Measurements from ENCODE around the gene ACSS3. TPM values are rescaled to one million over a fixed set of nuclear protein-coding genes. Genes with fewer than 3 reads are reported as not detected.

ACSS3 gene
- total and polyA plus RNA-seq, 9 of the 15 experiments (the other 6 are each of a cell fraction or from before 2014, with no cell fraction given), result 0.40 TPM; not detected in 8

DNA sequence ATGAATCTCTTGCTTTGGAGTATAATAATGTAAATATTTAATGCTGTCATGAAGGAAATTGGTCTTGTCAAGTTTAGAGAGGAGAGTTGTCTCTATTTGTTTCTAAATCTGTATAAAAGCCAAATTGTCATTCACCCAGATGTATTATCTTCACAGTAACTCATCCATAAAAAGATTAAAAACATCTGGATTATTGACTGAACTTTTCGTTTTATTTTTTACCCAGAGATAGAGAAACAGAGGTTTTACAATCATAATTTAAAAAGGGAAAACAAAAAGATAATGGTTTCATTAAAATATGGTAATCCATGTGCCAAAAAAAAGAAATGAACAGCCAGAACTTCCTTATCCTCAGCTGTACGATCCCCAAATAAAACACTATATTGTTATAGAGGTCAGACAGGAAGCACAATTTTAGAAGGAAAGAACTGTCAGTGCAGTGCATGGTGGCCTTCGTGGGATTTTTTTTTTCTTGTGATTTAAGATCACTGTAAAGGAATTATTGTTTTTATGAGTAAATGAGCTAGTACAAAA, 125.9 kb downstream of the ACSS3 start (continued):
- no peak for TF ChIP-seq ZFX (CRISPR knock-in tag; IDR thresholded peaks at IDR 0.05)

DNA sequence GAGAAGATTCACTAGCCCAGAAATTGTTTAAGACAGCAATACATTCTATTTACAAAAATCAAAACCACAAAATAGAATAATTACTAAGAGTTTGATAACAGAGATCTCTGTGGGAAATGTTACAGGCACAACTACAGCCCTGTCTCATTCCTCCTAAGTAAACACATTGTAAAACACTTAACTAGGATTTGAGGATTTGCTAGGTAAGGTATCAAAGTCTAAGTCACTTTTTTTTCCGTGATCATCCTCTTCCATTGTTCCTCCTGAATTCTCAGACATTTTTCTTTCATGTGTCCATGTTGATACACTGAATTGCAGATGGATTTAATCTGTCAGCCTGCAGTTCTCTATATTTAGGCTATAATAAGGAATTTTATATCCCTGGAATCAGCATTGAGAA, 127.5 kb downstream of the ACSS3 start:
- FAIRE-seq, result no peak
- WGBS (ENCODE audit: insufficient coverage, low coverage, missing lambda C conversion rate), result 0% methylated on average over 1 of the region's 1 CpG
- CTCF ChIA-PET (ENCODE audit: low intra/inter-chr PET ratio), result no interaction called here

More for the DNA sequence above, 127.5 kb downstream of the ACSS3 start:
- in situ Hi-C loops (cut with MboI) (no loop called here), intact Hi-C loops (cut with micrococcal nuclease) (no loop called here)
- POLR2A ChIA-PET, result no interaction called here
- Histone ChIP-seq H3K9me1 (ENCODE audit: control insufficient read depth, insufficient read depth, low read length) (no peaks in the 10 kb centered on the region), H3K79me2 (ENCODE audit: control insufficient read depth, insufficient read depth, low read length) (no peaks in the 10 kb centered on the region), H3K9me3 (replicated peaks; ENCODE audit: control insufficient read depth, insufficient read depth, low read depth, low read length) (no peaks in the 10 kb centered on the region), H3K27ac (ENCODE audit: extremely low read depth, low read depth, low read length) (no peak overlapping the region), H3K4me3 (no peak overlapping the region), H2AFZ (ENCODE audit: low read depth, low read length) (no peak overlapping the region), H3K4me1 (replicated peaks in 1 of 2; ENCODE audit: control insufficient read depth in 2 of 2, insufficient read depth in 2 of 2, low read length in 2 of 2) (no peaks in the 10 kb centered on the region), H3K4me2 (ENCODE audit: insufficient read depth, low read length) (no peak overlapping the region), H3K36me3 (ENCODE audit: control insufficient read depth, insufficient read depth, low read length) (no peaks in the 10 kb centered on the region), H3K27me3 (ENCODE audit: control insufficient read depth in 2 of 2, insufficient read depth in 2 of 2, low read length in 2 of 2) (no peaks in the 10 kb centered on the region), H3K9ac (ENCODE audit: insufficient read depth in 1 of 2, low read depth in 2 of 2, low read length in 2 of 2) (no peak overlapping the region), H4K20me1 (replicated peaks; ENCODE audit: control insufficient read depth, insufficient read depth, low read length) (no peaks in the 10 kb centered on the region)
- no peak for ATAC-seq
- TF ChIP-seq, protein P1, sequence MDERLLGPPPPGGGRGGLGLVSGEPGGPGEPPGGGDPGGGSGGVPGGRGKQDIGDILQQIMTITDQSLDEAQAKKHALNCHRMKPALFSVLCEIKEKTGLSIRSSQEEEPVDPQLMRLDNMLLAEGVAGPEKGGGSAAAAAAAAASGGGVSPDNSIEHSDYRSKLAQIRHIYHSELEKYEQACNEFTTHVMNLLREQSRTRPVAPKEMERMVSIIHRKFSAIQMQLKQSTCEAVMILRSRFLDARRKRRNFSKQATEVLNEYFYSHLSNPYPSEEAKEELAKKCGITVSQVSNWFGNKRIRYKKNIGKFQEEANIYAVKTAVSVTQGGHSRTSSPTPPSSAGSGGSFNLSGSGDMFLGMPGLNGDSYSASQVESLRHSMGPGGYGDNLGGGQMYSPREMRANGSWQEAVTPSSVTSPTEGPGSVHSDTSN (CRISPR knock-in tag; IDR thresholded peaks at IDR 0.05; ENCODE audit: low read depth), result no peak
- TF ChIP-seq, protein P1 (tag; conservative IDR thresholded peaks at IDR 0.05; ENCODE audit: low read depth), result no peak
- no peak for TF ChIP-seq ELF2 (CRISPR knock-in tag; IDR thresholded peaks at IDR 0.05)
- no peak for TF ChIP-seq TAF1 (IDR thresholded peaks at IDR 0.05; ENCODE audit: control insufficient read depth, extremely low read depth, insufficient read depth, low read length, severe bottlenecking)
- TF ChIP-seq HNRNPK (IDR thresholded peaks at IDR 0.05; ENCODE audit: low read depth, low read length, poor library complexity, severe bottlenecking), result no peak
- TF ChIP-seq, protein P2, sequence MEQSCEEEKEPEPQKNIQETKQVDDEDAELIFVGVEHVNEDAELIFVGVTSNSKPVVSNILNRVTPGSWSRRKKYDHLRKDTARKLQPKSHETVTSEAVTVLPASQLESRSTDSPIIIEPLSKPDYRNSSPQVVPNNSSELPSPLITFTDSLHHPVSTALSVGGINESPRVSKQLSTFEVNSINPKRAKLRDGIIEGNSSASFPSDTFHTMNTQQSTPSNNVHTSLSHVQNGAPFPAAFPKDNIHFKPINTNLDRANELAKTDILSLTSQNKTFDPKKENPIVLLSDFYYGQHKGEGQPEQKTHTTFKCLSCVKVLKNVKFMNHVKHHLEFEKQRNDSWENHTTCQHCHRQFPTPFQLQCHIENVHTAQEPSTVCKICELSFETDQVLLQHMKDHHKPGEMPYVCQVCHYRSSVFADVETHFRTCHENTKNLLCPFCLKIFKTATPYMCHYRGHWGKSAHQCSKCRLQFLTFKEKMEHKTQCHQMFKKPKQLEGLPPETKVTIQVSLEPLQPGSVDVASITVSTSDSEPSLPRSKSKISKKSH (CRISPR knock-in tag; IDR thresholded peaks at IDR 0.05), result no peak
- TF ChIP-seq NCOA4 (IDR thresholded peaks at IDR 0.05; ENCODE audit: partially characterized antibody), result no peak
- no peak for TF ChIP-seq CREBBP (IDR thresholded peaks at IDR 0.05; ENCODE audit: low read depth, low read length)
- TF ChIP-seq NCOA6 (IDR thresholded peaks at IDR 0.05), result no peak
- no peak for TF ChIP-seq ZFP36 (IDR thresholded peaks at IDR 0.05; ENCODE audit: low read depth, low read length, partially characterized antibody)
- no peak for TF ChIP-seq ZNF212 (CRISPR knock-in tag; IDR thresholded peaks at IDR 0.05)
- no peak for TF ChIP-seq BRCA1 (IDR thresholded peaks at IDR 0.05)
- no peak for TF ChIP-seq BRCA1 (CRISPR knock-in tag; IDR thresholded peaks at IDR 0.05)
- no peak for TF ChIP-seq DMBX1 (CRISPR knock-in tag; IDR thresholded peaks at IDR 0.05; ENCODE audit: borderline replicate concordance)
- TF ChIP-seq HOXB6 (CRISPR knock-in tag; IDR thresholded peaks at IDR 0.05; ENCODE audit: borderline replicate concordance), result no peak
- TF ChIP-seq TFAM (CRISPR knock-in tag; conservative IDR thresholded peaks at IDR 0.05), result no peak
- TF ChIP-seq ZNF79 (CRISPR knock-in tag; IDR thresholded peaks at IDR 0.05; ENCODE audit: low read depth), result no peak
- no peak for DNase-seq (ENCODE audit: extremely low read depth in 1 of 4, low spot score in 3 of 4)
- BruUV-seq (replicated peaks), result no TSS peak

Data from K562 (cell line).